NCI-H1092 treated with DMSO at 0.1 percent for 48 hours (cell line): Measurements from ENCODE around the gene ETV6.
"Not testable (repeated sequence)": the region's sequence is repeated elsewhere in the genome, so short reads cannot be mapped to it uniquely, and the experiment has no call there.

ENCODE experiments used
- DNase-seq: peaks from one replicate; lab custom pipeline; 2025; lab: John Stamatoyannopoulos, UW

Gene ETV6

DNA sequence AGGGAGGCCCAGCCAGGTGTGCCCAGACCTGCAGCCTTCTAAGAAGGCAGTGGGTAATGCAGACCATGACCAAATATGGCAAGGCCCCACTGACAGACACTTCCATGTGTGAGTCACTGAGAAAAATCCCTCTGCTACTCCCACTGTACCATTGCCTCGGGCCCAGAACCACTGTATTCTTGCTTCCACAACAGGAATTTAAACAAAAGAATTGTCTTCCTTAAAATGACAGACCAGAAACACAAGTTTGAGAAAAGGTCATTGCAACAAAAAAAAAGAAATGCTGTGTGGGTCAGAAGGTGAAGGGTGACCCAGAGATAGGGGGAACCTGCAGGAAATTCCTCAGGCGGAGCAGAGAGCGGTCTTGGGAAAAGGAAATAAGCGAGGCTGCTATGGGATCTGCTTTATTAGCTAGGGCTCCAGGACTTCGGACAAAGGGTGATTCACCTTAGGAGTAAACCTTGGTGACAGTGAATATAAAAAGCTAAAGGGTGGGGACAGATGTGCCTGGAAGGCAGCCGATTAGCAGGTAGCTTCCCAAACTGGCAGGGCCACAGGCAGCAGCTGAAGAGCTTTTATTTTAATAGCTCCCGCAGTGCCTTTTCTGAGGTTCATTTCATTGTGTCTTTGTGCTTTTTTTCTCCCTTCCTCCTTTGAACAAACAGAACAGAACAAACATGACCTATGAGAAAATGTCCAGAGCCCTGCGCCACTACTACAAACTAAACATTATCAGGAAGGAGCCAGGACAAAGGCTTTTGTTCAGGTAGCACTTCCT lies 236.0 kb downstream of the ETV6 start:
- peak; percentile 90 for DNase-seq

DNA sequence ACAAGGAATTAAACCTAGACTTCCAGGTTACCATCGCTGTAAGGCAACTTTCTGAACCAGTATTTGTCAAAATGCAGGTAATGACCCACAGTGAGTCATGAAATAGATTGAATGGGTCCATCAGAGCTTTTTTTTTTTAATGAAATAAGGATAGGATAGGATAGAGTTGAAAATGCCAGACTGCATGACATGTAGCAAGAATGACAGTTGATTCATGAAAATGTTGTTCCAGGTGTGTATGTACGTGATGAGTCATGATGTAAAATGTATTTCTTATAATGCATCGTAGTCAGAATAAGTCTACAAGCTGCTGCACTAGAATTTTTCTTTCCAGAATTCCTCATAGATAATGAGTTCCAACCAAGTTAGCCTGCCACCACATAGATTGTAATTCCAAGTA lies 236.9 kb downstream of the ETV6 start:
- DNase-seq = no peak

DNA sequence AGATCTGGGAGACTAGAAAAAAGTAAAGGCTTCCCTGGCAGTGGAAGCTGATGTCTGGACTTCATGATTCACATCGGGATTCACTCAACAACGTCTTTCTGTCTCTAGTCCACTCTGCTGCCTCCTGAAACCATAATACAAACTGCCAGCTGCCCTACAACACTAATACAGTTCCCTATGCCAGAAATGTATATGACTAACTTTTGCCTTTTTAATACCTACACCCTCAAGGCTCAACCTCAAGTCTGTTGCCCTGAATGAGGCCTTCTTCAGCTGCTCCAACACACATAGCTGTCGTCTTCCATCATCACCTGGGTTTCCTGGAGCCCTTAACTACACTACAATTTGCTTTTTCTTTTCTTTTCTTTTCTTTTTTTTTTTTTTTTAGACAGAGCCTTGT lies 238.6 kb downstream of the ETV6 start:
- no peak for DNase-seq

DNA sequence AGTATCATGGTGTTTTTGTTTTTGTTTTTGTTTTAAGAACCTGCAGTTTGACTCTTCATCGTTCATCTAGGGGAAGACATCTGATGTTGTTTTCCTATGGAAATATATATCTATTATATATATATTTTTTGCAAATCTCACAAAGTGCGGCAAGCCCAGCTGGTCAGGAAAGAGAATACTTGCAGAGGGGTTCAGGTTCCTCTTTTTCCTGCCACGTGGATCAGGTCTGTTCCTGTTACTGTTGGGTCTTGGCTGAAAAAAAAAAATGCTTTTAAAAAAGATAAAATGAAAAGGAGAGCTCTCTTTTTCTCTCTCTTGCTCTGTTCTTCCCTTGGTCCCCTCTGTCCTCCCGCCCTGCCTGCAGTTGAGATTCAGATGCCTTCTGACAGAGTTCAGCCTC lies 241.9 kb downstream of the ETV6 start:
- no peak for DNase-seq

DNA sequence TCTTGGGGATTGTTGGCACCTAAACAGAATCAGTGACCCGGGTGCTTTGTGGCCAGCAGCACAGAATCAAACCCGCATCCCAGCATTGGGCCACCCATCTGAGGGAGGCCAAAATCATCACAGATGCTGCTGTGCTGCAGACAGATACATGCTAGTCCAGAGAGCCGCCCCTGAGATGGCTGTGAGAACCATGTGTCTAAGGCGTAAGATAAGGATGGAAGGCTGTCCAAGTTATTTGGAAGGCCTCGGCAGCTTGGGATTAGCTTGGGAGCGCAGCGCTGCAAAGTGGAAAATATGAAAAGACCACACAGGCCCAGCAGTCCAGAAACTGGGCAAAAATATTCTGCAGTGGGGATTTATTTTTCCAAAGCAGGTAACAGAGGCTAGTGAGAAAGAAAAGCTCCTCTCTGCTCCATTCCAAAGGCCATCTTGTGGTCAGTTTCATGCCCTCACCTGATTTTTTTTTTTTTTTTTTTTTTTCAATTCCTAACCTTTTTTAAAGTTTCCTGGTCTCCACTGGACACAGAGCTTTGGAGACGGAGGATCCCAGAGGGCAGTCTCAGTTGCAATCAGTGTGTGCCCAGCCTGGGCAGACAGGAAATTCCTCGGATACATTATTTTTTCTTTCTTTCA lies 242.4 kb downstream of the ETV6 start:
- DNase-seq = no peak

DNA sequence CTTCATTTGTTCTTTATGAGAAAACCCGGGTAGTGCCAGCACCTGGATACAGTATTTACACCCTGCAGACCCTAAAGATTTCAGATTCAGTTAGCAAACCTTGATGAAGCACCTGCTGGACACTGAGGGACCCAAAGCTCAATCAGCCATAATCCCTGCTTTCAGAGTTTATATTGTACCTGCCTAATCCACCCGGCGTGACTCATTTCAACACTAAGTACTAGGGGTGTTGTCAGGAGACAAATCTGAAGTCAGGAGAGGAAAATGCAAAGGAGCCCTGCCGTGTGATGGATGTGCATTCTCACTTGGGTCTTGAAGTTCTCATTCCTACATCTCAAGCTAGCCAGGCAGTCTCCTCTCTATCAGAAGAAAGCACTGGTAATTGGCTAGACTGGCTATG lies 244.5 kb downstream of the ETV6 start:
- no peak for DNase-seq

DNA sequence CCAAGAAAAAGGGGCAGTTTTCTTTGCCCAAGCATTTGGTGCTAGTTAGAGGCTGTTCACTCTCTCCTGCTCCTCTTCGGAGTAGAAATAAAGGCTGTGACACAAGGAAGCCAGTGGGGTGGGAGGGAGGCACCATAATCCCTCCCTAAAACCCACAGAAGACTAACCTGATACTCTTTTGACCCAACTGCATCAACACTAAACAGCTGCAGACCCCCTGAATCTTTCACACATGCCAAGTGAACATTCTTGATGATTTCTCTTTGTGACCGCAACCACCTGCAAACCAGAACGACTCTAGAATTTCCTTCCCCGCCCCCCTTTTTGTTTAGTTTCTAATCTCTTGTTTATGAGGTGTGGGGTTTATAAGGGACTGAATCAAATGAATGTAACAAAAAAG lies 245.4 kb downstream of the ETV6 start:
- no peak for DNase-seq

DNA sequence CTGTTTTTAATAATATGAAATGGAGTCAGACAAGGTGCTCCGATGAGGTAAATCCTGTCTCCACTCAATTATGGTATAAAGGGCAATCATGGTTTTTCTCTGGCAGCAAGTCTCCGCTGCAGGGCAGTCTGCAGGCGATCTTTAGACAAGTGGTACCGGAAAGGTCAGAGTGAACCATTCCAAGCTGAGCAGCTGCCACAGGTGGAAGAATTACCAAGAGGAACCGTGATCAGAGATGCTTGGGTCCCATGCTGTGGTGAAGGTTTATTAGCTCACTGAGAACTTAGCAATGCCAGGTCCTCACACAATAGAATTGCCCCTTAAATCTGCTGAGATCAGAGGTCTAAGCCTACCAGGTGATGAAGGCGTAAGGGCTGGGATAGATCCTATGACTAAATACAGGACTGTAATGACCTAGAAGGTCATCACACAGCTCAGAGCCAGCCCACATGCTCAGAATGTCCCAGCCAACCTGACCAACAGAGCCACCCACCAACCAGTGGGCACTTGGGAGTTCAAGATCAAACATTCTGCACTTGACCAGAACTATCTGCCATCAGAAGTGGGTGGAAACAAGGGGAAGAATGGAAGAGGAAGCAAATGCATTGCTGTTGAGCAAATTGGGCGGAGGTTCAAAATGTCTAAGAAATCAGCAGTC lies 246.1 kb downstream of the ETV6 start:
- no peak for DNase-seq

DNA sequence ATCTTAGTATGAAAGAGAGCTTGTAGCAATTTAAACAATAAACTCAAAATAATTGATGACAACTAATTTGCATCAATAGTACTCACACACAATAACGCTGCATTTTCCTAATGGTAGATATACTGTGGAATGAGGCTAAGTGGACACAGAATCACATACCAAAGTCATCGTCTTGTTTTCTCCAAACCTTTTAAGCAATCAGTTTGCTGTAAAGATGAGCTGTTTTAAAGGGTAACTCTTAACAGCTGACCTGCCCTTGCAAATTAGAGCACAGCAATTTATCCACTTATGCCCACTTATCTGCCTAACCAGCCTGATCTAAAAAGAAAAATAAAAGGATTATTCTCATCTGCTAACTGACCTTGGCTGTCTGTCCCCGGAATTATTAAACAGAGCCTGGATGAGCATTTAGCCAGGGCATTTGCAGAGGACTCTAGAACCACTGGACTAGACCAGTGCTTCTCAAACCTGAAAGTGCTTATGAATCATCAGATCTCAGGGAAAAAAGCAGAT lies 247.0 kb downstream of the ETV6 start:
- DNase-seq = peak; percentile 44

DNA sequence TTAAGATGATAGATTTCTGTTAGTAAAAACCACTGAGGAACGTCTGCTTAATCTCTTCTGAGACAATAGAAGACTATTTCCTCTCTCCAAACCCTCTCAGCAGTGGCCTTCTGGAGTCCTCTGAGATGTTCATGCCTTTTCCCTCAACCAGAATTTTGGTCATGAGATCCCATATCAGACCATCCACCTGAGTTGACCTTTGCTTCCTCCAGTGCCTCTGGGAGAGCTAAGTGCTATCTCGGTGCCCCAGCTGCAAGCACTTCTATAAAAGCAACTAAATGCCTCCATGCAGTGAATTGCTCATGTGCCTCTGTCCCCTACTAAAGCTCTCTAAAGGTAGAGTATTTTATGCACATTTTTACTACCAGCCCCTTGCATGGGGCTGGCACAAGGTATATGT lies 248.4 kb downstream of the ETV6 start:
- no peak for DNase-seq

DNA sequence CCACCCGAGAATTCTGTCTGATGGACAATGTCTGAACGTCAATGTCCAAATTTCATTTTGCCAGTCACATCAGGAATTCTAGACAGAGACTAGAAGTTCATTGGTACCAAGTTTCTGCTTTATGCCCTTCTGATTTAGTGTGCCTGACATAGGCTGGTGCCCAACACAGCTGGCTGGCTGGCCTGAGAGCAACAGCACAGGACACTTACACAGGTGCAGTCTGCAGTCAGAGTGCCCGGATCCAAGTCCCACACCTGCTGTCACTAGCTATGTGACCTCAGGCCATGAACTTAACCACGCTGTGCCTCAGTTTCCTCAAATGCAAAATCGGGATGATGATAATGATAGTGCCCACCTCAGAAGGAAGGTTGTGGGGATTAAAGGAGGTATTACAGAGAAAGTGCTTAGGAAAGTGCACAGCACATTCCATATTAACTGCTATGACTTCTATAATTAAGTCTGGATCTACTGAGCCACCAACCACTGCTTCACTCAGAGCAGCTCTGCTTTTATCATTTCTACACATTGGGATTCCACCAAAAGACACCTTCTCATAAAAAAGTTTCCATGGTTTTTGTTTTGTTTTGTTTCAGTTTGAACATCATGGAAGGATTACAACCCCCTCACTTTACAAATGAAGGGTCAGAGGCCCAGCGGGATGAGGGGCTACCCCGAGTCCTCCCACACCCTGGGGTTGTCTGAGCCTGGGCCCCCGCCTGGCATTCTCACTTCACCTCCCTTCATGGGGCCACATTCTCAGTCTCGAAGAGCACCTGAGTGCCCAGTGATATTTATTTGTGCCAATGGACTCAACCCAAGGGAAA lies 252.4 kb downstream of the ETV6 start:
- DNase-seq = no peak

DNA sequence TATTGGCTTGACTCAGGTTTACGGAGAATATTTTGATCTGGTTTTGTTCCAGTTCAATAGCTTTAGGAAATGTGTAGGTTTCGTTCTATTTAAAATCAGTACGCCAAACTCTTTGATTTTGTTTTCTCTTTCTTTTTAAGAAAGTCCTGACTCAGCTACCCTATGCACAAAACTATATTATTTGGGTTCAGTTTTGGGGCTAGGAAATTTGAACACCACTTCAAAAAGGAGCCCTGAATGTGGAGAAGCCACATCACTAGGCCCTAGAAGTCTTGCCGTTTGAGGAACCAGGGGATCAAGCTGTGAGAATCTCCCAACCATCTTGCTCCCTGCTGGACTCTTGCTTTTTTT lies 253.0 kb downstream of the ETV6 start:
- DNase-seq = no peak

DNA sequence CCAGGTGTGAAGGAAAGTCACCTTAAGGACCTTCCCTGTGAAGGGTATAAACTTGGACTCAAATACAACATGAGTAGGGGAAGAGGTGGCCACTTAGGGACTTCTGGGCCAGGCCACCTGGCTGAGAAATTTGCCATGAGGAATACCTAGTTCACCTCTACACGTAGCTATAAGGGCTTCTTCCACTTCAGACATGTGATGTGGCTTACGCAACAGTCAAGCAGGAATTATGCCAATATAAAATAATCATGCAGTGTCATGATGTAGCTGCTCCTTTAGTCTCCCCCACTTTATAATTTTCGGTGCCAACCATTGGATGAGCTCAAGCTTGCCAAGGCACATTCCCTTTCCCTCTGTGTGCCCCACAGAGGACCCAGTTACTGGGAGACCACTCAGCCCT lies 254.7 kb downstream of the ETV6 start:
- no peak for DNase-seq

DNA sequence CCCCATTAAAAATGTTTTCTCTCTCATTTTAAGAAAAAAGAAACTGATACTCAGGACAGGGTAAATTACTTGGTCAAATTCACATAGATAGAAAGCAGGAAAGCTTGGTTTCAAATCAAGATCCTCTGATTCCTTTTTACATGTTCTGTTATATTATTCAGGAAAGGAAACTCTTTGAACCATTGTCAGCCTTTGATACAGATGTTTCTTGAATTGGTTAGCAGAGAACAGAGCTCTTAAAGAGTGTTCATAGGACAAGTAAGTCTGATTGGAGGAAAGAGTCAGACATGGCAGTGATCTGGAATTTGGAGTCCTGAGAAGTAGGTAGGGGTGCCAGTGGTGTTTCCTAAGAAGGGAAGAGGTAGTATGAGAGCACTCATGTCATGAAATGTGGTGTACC lies 256.1 kb downstream of the ETV6 start:
- no peak for DNase-seq

DNA sequence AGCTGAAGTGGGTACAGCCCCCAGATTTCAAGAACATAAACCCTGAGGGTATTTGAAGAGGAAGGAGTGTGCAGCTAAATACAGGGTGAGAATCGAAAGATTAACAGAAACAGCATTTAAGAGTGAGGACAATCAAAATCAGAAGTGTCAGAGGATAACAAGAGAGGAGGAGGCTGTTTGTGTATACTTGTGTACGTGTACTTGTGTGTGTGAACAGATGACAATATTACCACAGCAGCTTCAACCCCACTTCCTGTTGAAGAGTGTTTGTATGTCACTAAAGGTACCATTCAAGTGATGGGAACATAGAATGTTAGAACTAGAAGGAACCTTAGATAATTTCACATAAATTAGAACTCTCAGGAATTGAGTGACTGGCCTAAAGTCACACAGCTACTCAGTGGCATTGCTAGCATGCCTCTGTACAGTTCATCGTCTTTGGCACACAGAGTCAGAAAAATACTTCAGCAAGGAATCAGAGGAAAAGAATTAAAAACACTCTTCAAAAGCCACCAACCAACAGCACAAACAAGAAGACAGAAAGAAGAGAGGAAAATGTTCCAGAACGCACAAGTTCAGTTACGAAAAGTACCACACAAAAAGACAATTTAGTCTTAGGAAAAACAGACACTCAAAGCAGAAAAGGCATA lies 256.9 kb downstream of the ETV6 start:
- DNase-seq = no peak

DNA sequence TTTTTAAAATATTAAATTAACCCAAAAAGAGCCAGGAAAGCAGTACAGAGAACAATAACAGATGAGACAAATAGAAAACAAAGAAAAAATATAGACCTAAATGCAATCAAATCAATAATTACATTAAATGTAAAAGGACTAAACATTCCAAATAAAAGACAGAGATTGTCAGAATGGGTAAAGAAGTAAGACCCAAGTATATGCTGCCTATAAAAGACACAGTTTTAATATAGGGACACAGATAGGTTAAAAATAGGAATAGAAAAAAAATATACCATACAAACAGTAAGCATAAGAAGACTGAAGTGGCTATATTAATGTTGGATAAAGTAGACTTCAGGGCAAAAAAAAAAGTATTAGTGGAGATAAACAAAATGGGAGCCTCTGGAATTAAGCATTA lies 258.2 kb downstream of the ETV6 start:
- no peak for DNase-seq

DNA sequence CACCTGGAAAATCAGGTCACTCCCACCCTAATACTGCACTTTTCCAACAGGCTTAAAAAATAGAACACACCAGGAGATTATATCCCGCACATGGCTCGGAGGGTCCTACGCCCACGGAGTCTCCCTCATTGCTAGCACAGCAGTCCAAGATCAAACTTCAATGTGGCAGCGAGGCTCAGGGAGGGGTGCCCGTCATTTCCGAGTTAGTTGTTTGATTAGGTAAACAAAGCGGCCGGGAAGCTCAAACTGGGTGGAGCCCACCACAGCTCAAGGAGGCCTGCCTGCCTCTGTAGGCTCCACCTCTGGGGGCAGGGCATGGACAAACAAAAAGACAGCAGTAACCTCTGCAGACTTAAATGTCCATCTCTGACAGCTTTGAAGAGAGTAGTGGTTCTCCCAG lies 259.9 kb downstream of the ETV6 start:
- not testable (repeated sequence) for DNase-seq

DNA sequence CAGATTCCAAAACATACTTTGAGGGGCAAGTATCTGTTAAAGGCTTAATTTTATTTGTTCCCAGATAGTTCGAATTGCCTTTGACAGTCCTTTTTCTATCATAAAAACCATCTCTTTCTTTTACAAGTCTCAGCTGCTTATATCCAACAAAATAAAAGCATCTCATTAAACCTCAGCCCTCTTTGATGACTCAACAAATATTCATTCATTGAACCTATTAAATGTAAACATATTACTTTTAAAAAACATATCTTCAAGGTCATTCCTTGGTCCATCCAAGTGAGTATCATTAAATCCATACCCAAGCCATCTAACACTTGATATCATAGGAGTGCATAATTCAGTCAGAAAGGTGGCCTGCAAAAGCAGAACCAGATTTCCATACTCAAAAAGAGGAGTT lies 266.6 kb downstream of the ETV6 start:
- no peak for DNase-seq

DNA sequence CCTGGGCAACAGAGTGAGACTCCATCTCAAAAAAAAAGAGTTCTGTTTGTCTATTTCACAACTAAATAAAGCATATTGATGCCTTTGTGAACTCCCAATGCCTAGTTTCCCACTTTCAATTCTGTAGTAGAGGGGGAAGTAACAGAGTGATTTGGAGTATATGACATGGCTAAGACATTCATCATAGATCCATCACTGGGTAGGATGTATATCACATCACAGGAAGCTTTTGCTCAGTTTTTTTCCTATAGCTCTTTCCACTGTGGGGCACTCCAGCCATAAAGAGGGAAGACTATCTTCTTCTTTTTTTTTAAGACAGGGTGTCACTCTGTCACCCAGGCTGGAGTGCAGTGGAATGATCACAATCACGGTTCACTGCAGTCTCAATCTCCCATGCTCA lies 267.3 kb downstream of the ETV6 start:
- no peak for DNase-seq

DNA sequence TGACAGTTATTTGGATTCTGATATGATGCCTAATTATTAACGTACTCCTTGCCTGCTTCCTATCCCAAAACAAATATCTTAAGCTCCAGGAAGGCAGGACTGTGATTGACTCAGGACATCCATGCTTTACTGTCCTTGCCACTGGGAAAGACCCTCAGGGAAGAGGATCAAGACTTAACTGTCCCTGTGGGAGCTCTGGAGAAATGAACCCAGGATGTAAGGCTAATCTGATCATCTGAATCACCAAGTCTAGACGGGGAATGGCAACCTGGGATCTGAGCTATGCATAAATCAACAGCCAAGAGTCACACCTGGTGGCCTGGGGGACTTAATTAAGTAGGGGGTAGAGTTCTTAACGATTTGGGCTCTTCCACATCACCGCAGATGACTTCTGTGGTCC lies 268.0 kb downstream of the ETV6 start:
- DNase-seq = no peak

DNA sequence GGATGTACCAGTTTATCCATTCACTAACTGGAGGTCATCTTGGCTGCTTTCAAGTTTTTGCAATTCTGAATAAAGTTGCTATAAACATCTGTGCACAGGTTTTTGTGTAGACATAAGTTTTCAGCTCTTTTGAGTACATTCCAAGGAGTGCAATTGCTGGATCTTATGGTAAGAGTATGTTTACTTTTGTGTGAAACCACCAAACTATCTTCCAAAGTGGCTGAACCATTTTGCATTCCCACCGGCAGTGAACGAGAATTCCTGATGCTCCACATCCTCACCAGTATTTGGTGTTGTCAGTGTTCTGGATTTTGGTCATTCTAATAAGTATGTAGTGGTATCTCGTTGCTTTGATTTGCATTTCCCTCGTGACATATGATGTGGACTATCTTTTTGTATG lies 270.8 kb downstream of the ETV6 start:
- DNase-seq = no peak

DNA sequence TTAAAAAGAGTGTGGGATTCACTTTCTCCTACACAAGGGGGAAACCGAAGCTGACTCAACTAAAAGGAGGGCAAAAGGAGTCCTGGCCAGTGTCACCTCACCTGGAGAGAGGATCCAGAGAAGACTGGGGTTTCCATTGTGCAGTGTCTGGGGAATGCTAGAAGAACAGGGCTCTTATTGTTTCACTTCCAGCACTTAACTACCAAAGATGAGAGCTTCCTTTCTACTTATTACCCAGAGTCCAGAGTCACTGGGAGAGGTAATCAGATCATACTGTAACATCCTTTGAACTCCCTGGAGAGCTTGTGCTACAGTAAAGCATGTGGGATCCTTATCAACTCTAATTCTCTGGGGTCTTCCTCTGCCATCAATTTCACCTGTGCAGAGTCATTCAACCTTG lies 272.9 kb downstream of the ETV6 start:
- DNase-seq = no peak
